K562 (cell line): Measurements from ENCODE around the gene SETMAR. TPM values are rescaled to one million over a fixed set of nuclear protein-coding genes. Genes with fewer than 3 reads are reported as not detected.
A peak's percentile ranks its signal among the peaks of the same experiment; 100 is the strongest.

Experiments
- CUX1 ChIP-seq: fragments of 200-800 bp; sonication (Bioruptor generic); IDR thresholded peaks from 2 replicates; pipeline ENCODE4 v1.6.1; 2016; ENCODE audit warnings: missing genetic modification characterization, missing compliant biosample characterization
- GATAD2A ChIP-seq: fragments of 450-650 bp; IDR thresholded peaks from 2 replicates; pipeline ENCODE4 v1.6.1; 2017
- REST ChIP-seq, 2 experiments: fragments of 450-650 bp; formaldehyde crosslinking in 1 of 2; IDR thresholded peaks; 2 replicates each; pipeline versions ENCODE4 v1.4.0 to v1.6.1; 2014 to 2020; ENCODE audit warnings: mild to moderate bottlenecking in 2 of 2, borderline replicate concordance in 1 of 2, low read depth in 1 of 2
- ZNF57 ChIP-seq: fragments of 450-650 bp; formaldehyde crosslinking; IDR thresholded peaks from 2 replicates; pipeline ENCODE4 v1.4.0; 2020; ENCODE audit warnings: mild to moderate bottlenecking, moderate library complexity
- polyA plus RNA-seq, 8 experiments: library from polyadenylated mRNA; depleted of rRNA in 4 of 8; stranded (reverse) in 5 of 8; unstranded in 3 of 8; fragments of >200 nt; fragmentation: Nextera tagmentation in 2 of 8; fragmentation: Illumina TruSeq in 1 of 8; extraction: Ambion mirVana in 2 of 8; extraction: Trizol in 1 of 8; gene quantifications; 2 replicates each; pipeline versions ENCODE4 v1.2.1 to v1.2.3, GENCODE V29; 2011 to 2014; ENCODE audit warnings: inconsistent platforms in 1 of 8, missing spikeins in 1 of 8
- total RNA-seq, 7 experiments: library from RNA; depleted of rRNA in 6 of 7; stranded (reverse); fragments of >200 nt in 6 of 7; fragmentation: Illumina TruSeq in 2 of 7; extraction: Trizol in 2 of 7; gene quantifications; 2 replicates each; pipeline versions ENCODE4 v1.2.1 to v1.2.3, GENCODE V29; 2011 to 2021; ENCODE audit warnings: low replicate concordance in 1 of 7

Gene SETMAR
- total and polyA plus RNA-seq, 9 of the 15 experiments (the other 6 are each of a cell fraction or from before 2014, with no cell fraction given) = 5.5 to 25.1 (median 18.2) TPM

GRCh38 chr3:4303187-4304123 lies at the start of gene SETMAR (continued):
- no peak for TF ChIP-seq CUX1 (CRISPR knock-in tag)
- no peak for TF ChIP-seq ZNF57
- peak; percentile 67 for TF ChIP-seq REST (IDR thresholded peaks at IDR 0.05; ENCODE audit: borderline replicate concordance)
- no peak; the same call in 1 of the 2 replicates for TF ChIP-seq REST (CRISPR knock-in tag; IDR thresholded peaks at IDR 0.05; ENCODE audit: low read depth)
- TF ChIP-seq GATAD2A = no peak
